Immature natural killer cell (primary cell): ENCODE data around the gene OSBPL6. TPM values are rescaled to one million over a fixed set of nuclear protein-coding genes. Genes with fewer than 3 reads are reported as not detected.

Source experiments
- DNase-seq, 3 donors: peaks; one replicate each; pipeline ENCODE4 v3.0.0; 2022; ENCODE audit warnings: mixed read lengths in 1 of 3
- H3K27ac Mint-ChIP-seq, 6 donors: one replicate each; pipeline ENCODE4 v1.8.0; 2020; ENCODE audit warnings: mixed read lengths in 6 of 6, mild to moderate bottlenecking in 5 of 6, inconsistent platforms in 4 of 6, moderate library complexity in 3 of 6
- H3K27me3 Mint-ChIP-seq, 3 donors: one replicate each; pipeline ENCODE4 v1.8.0; 2020 to 2021; ENCODE audit warnings: low read depth in 3 of 3, mild to moderate bottlenecking in 3 of 3, mixed read lengths in 3 of 3, moderate library complexity in 3 of 3, inconsistent platforms in 1 of 3
- H3K36me3 Mint-ChIP-seq, 3 donors: one replicate each; pipeline ENCODE4 v1.8.0; 2020; ENCODE audit warnings: mixed read lengths in 3 of 3, inconsistent platforms in 2 of 3, mild to moderate bottlenecking in 2 of 3
- H3K4me1 Mint-ChIP-seq, 2 donors: one replicate each; pipeline ENCODE4 v1.8.0; 2020; ENCODE audit warnings: inconsistent platforms in 2 of 2, mild to moderate bottlenecking in 2 of 2, mixed read lengths in 2 of 2, moderate library complexity in 1 of 2
- H3K4me3 Mint-ChIP-seq, 5 donors: one replicate each; pipeline ENCODE4 v1.8.0; 2020; ENCODE audit warnings: mild to moderate bottlenecking in 5 of 5, mixed read lengths in 5 of 5, inconsistent platforms in 3 of 5, moderate library complexity in 3 of 5
- H3K9me3 Mint-ChIP-seq, 6 donors: one replicate each; pipeline ENCODE4 v1.8.0; 2020; ENCODE audit warnings: mild to moderate bottlenecking in 6 of 6, mixed read lengths in 6 of 6, inconsistent platforms in 4 of 6, moderate library complexity in 3 of 6
- polyA plus RNA-seq, 3 donors: library from polyadenylated mRNA; unstranded; fragments of 300-500 nt; fragmentation: Illumina TruSeq; gene quantifications; one replicate each; pipeline ENCODE4 v1.2.3, GENCODE V29; 2021

Gene OSBPL6
- polyA plus RNA-seq, 3 donors from 2014 or later: not detected

DNA sequence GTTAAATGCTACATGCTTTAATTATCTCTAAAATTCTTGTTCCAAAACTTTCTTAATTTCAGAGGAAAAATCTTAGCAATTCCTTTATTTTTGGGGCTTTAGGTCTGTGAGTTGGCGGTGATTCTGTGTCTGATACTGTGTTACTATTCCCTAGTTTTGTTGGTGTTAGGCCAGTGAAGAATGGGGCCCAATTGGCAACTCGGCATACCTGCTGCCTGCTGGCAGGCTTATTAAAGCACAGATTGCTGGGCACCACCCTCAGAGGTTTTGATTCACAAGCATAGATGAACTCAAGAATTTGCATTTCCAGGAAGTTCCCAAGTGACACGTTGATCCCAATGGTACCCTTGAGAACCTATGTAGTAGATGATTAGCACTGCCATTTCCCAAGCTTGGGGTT, 101.6 kb downstream of the OSBPL6 start:
- Mint-ChIP-seq H3K4me3 (no peak overlapping the region), H3K9me3 (peaks cover 0 to 5% (median 0%) of the 10 kb centered on the region in 6 donors), H3K27ac (no peak overlapping the region), H3K27me3 (peaks cover 3 to 7% (median 6%) of the 10 kb centered on the region in 3 donors), H3K4me1 (no peaks in the 10 kb centered on the region), H3K36me3 (no peaks in the 10 kb centered on the region)
- no peak for DNase-seq

DNA sequence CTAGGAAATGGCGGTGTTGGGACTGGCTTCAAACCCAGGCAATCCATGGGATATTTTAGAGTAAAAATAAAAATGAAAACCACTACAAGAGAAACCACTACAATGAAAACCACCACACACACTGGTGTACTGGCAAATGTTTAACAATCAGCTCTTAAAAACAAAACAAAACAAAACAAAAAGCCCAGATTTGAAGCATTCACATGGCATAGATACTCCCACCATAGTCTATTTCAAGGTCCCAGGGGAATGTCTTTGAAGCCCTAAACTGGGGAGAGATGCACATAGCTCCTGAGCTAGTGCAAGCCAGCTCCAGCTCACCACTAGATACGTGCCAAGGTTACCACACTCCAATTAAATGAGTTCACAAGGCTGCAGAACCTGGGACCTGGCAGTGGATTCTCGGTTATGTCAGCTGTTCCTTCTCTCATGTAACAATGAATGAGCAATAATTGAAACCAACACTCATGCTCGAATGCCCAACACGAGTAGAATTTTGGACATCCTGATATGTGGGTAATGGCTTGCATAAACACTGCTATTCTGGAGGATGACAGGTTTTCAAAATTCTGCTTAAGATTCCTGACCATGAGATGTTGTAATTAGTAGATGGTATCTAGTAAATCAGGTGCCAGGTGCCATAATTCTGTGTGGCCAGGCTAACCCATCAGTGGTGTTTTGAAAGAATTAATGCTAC, 102.2 kb downstream of the OSBPL6 start:
- H3K4me1 Mint-ChIP-seq: no peaks in the 10 kb centered on the region
- H3K9me3 Mint-ChIP-seq: peaks cover 0 to 2% (median 0%) of the 10 kb centered on the region in 6 donors
- peaks cover 3 to 7% (median 7%) of the 10 kb centered on the region in 3 donors for H3K27me3 Mint-ChIP-seq
- no peak overlapping the region for H3K27ac Mint-ChIP-seq
- H3K36me3 Mint-ChIP-seq: no peaks in the 10 kb centered on the region
- no peak overlapping the region for H3K4me3 Mint-ChIP-seq
- DNase-seq: no peak

DNA sequence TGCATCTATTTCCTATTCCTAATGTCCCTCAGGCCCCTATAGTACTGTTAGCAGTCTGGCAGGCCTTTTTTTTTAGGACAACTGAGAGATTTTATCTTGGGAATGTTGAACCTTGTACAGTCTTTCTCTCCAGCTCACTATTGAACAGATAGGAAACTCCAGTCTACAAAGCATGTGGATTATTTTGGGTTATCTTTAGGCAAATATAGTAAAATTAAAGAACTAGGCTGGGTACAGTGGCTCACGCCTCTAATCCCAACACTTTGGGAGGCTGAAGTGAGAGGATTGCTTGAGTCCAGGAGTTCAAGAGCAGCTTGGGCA, 102.7 kb downstream of the OSBPL6 start:
- H3K27me3 Mint-ChIP-seq: peaks cover 3 to 8% (median 7%) of the 10 kb centered on the region in 3 donors
- peaks cover 0 to 2% (median 0%) of the 10 kb centered on the region in 6 donors for H3K9me3 Mint-ChIP-seq
- no peak for DNase-seq
- no peak overlapping the region for H3K27ac Mint-ChIP-seq
- no peaks in the 10 kb centered on the region for H3K4me1 Mint-ChIP-seq
- H3K4me3 Mint-ChIP-seq: no peak overlapping the region
- H3K36me3 Mint-ChIP-seq: no peaks in the 10 kb centered on the region

DNA sequence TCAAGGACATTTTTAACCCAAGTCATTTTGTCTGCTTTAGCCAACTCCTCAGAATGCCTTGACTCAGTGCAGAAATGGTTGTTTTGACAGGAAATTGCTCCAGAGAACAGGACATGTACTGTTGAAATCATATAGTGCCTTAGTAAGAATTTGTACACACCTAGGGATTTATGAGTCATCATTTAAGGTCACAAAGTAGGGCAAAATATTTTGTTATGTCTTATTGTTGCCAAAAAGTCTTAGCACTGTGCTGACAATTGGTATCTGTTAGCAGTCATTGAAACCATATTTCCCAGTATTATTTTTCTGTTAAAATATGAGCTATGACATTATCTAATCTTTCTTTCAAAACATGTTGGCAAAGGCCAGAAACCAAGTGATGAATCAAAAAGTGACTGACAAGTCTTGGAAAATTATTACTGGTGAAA, 104.5 kb downstream of the OSBPL6 start:
- no peak for DNase-seq
- H3K27ac Mint-ChIP-seq: no peak overlapping the region
- no peaks in the 10 kb centered on the region for H3K4me1 Mint-ChIP-seq
- H3K9me3 Mint-ChIP-seq: peaks cover 0 to 2% (median 0%) of the 10 kb centered on the region in 6 donors
- H3K36me3 Mint-ChIP-seq: no peaks in the 10 kb centered on the region
- H3K27me3 Mint-ChIP-seq: peaks cover 3 to 8% (median 7%) of the 10 kb centered on the region in 3 donors
- no peak overlapping the region for H3K4me3 Mint-ChIP-seq

DNA sequence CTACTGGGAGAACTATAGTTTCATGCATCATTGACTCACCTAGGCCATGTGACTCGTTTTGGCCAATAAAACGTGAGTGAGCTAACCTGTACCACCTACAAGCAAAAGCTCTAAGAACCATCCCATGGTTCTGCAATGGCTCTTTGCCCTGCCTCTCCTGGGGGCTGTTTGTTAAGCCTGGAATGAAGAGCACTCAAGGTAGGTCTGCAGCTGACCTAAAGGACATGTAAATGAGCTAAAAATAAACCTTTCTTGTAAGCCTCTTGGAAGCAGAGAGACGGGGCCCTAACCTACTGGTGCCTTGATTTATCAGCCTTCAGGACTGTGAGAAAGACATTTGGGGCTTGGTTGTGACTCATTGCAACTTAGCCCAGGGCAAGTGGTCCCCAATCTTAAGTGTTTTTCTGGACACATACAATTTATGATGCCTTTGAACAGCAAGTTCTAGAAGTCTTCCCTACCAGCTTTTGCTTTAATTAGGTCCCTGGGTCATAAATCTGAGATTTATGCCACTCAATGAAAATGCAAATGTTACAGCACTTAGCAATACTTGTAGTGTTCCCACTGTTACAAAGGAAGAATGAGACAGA, 107.4 kb downstream of the OSBPL6 start:
- no peak for DNase-seq
- H3K4me3 Mint-ChIP-seq: no peak overlapping the region
- no peaks in the 10 kb centered on the region for H3K36me3 Mint-ChIP-seq
- peaks cover 0 to 7% (median 4%) of the 10 kb centered on the region in 3 donors for H3K27me3 Mint-ChIP-seq
- no peaks in the 10 kb centered on the region for H3K4me1 Mint-ChIP-seq
- H3K27ac Mint-ChIP-seq: no peak overlapping the region
- H3K9me3 Mint-ChIP-seq: peaks cover 0 to 2% (median 0%) of the 10 kb centered on the region in 6 donors

DNA sequence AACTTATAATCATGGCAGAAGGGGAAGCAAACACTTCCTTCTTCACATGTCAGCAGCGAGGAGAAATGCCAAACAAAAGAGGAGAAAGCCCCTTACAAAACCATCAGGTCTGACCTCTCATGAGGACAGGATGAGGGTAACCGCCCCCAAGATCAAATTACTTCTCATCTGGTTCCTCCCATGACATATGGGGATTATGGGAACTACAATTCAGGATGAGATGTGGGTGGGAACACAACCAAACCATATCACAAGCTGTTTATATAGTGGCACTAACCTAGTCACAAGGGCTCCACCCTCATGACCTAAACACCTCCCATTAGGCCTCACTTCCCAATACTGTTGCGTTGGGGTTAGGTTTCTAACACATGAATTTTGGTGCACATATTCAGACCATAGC, 110.0 kb downstream of the OSBPL6 start:
- H3K27me3 Mint-ChIP-seq: peaks cover 2 to 5% (median 2%) of the 10 kb centered on the region in 3 donors
- no peaks in the 10 kb centered on the region for H3K9me3 Mint-ChIP-seq
- no peak for DNase-seq
- H3K36me3 Mint-ChIP-seq: no peaks in the 10 kb centered on the region
- H3K4me1 Mint-ChIP-seq: no peaks in the 10 kb centered on the region
- H3K4me3 Mint-ChIP-seq: no peak overlapping the region
- H3K27ac Mint-ChIP-seq: no peak overlapping the region

DNA sequence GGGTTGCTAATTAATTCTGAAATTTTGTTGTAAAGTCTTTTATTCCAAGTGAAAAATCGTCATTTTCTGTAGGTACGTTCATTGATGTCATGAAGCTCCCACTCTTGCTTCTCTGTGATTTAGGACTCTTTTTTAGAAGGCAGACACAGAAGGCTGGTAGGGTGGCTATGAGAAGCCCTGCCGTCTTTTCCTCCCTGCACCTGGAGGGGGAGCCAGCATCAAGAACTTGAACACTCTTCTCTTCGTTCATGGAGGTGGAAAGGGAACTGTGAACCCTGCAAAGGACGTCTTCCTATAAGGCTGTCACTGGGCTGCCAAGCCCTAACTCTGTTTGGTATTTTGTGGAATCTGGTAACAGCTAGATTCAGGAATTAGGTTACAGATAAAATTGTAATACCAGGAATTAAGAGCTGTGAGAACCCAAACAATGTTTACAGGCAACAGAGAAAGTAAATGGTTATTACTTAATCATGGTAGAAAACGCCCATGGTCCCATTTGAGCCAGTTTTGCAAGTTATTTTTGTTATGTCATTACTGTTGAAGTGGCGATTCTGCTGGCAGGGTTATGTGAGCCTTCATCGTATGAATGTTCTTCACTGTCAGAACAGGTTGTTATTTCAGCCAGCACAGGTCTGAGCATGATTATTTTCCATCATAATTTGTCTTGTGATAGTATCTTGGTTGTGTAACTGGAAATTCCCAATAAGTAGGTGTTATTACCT, 112.2 kb downstream of the OSBPL6 start:
- Mint-ChIP-seq H3K4me1 (no peaks in the 10 kb centered on the region), H3K36me3 (no peaks in the 10 kb centered on the region), H3K9me3 (no peaks in the 10 kb centered on the region), H3K27ac (no peak overlapping the region), H3K4me3 (no peak overlapping the region), H3K27me3 (peaks cover 0 to 4% (median 2%) of the 10 kb centered on the region in 3 donors)
- DNase-seq: no peak

DNA sequence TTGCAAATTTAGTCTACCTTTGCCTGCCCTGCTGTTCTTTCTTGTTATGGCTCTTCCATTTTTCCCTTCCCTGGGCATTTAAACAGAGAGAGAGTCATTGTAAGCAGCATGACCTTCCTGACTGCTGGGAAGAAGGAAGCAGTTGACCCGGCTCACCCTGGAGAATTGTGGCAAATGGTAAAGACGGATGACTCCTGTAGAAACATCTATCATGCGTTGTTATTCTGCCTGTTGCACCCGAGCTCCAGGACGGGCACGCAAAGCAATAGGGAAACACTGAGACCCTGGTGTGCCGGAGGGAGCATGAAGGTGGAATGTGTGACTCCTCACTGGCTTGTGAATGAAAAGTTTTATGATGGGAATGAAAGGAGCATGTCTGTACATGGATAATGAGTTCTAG, 113.3 kb downstream of the OSBPL6 start:
- Mint-ChIP-seq H3K27me3 (peaks cover 0 to 6% (median 0%) of the 10 kb centered on the region in 3 donors), H3K9me3 (no peaks in the 10 kb centered on the region)

DNA sequence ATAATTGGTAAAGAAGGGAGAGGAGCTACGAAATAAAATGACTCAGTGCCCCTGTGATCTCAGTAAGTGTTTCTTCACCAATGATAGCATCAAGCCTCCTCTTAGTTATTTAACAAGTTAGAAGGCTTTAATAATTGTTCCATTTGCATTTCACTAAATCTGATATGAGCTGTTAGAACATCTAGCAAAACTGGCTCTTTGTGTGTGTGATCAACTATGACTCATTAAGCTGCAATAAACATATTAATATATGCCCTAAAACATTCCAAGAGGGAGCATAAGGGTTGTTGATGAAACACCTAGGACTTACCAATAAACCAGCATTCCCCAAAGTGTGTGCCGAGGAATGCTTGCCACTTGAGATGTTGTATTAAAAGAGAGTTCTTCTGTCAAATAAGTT, 115.2 kb downstream of the OSBPL6 start:
- DNase-seq: no peak
- no peaks in the 10 kb centered on the region for H3K9me3 Mint-ChIP-seq
- no peaks in the 10 kb centered on the region for H3K4me1 Mint-ChIP-seq
- H3K4me3 Mint-ChIP-seq: no peak overlapping the region
- no peak overlapping the region for H3K27ac Mint-ChIP-seq
- peaks cover 0 to 6% (median 0%) of the 10 kb centered on the region in 3 donors for H3K27me3 Mint-ChIP-seq
- no peaks in the 10 kb centered on the region for H3K36me3 Mint-ChIP-seq

More for the DNA sequence above, 113.3 kb downstream of the OSBPL6 start:
- no peak for DNase-seq
- H3K36me3 Mint-ChIP-seq: no peaks in the 10 kb centered on the region
- H3K4me1 Mint-ChIP-seq: no peaks in the 10 kb centered on the region
- no peak overlapping the region for H3K27ac Mint-ChIP-seq
- H3K4me3 Mint-ChIP-seq: no peak overlapping the region

DNA sequence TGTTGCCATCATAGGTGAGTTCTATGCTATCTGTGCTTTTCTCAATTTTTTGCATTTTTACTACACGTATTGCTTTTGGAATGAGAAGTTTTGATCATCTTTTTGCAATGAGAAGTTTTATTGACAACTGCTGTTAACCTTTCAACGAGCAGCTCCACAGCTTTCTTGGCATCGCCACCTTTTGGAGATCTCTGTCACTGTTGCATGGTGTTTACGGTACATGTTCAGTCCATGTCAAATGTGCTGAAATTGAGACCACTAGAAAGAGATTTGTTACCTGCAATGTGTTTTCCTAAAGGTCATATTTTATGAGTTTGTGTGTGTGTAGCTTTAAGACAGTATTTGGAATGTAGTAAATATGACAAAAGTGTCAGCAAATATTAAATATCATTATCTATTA, 120.8 kb downstream of the OSBPL6 start:
- no peak overlapping the region for H3K4me3 Mint-ChIP-seq
- H3K27me3 Mint-ChIP-seq: peaks cover 0 to 4% (median 0%) of the 10 kb centered on the region in 3 donors
- no peaks in the 10 kb centered on the region for H3K9me3 Mint-ChIP-seq
- H3K27ac Mint-ChIP-seq: no peak overlapping the region
- no peak for DNase-seq
- no peaks in the 10 kb centered on the region for H3K4me1 Mint-ChIP-seq
- no peaks in the 10 kb centered on the region for H3K36me3 Mint-ChIP-seq

DNA sequence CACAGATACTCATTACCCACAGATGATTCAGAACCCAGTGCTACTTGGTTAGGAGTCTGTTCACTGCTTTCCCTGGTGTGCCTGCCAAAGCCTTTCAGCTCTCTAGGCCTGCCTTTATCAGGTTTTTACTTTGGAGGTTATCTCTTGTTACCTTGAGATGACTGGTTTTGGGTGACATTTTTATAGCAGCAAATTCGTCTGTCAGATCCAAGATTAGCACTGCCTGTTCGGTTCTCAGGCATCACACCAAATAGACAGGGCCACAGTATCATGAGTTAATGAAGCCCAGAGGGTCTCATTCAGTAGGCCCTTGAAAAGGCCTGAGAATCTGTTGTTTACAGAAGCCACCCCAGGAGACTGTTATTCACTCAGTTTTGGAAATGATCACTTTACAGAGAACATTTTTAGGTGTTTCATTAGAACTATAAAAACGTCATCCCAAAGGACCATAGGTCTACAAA, 121.2 kb downstream of the OSBPL6 start:
- no peaks in the 10 kb centered on the region for H3K9me3 Mint-ChIP-seq
- H3K36me3 Mint-ChIP-seq: no peaks in the 10 kb centered on the region
- H3K27me3 Mint-ChIP-seq: peaks cover 0 to 4% (median 0%) of the 10 kb centered on the region in 3 donors
- H3K27ac Mint-ChIP-seq: no peak overlapping the region
- no peaks in the 10 kb centered on the region for H3K4me1 Mint-ChIP-seq
- H3K4me3 Mint-ChIP-seq: no peak overlapping the region
- no peak for DNase-seq

DNA sequence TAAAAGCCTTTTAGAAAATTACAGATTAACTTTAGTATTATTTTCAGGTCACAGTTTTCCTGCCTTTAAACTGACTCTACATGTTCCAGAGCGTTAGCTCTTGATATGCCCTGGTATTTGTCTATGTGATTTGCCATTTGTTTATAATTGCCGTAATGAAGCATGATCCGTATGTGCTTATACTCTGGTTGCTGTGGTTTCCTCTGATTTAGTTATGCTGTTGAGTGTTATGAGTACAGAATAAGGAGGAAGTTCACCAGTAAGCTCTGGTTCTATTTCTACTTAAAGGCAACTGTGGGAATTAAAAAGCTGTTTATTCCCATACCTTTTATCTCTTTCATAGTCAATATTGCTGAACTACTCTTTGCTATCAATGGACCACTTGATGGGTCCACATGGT, 123.5 kb downstream of the OSBPL6 start:
- no peak for DNase-seq
- Mint-ChIP-seq H3K36me3 (no peaks in the 10 kb centered on the region), H3K9me3 (no peaks in the 10 kb centered on the region), H3K27me3 (no peaks in the 10 kb centered on the region), H3K27ac (no peak overlapping the region), H3K4me3 (no peak overlapping the region), H3K4me1 (no peaks in the 10 kb centered on the region)

DNA sequence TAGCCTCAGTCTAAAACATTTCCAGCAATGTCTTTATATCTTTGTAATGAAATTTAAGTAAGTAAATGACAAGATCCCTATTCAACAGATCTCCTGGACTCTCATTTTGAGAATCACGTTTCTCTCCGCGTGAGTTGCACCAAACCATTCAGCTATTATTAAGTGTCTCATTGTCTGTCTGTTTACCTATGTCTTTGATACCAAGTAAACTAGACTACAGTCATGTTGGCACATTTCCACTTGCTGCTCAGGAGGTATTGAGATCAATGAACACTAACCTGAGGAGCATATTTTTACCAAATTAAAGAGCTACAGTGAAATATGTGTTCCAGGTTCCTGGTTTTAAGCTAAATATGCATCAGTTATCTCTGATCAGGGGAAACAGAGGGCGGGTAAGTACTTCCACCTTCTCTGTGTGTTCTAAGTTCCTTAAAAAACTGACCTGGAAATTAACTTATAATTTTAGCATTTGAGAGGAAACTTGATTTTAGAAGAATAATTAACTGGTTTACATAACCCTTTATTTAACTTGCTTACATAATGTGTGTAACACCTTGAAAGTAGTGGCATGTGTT, 125.8 kb downstream of the OSBPL6 start:
- no peak for DNase-seq
- Mint-ChIP-seq H3K36me3 (no peaks in the 10 kb centered on the region), H3K9me3 (no peaks in the 10 kb centered on the region), H3K27me3 (peaks cover 0 to 2% (median 0%) of the 10 kb centered on the region in 3 donors), H3K4me3 (no peak overlapping the region), H3K4me1 (no peaks in the 10 kb centered on the region), H3K27ac (no peak overlapping the region)

DNA sequence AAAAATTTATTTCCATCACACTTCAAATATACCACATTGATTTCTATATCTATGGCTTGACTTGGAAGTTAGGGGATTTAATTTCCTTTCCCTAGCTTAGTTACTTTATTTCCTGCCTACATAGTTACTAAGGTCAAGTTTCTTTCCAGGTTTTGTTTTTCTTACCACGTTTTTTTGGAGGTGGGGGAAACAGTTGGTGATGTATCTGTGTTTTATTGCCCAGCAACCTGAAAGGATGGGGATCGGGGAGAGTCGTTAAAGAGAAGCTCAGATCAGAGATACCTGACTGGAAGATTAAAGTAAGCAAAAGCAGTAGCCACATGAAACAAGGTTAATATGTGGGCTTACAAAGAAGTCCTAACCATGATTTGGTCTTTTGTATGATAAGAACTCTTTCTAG, 127.8 kb downstream of the OSBPL6 start:
- Mint-ChIP-seq H3K36me3 (no peaks in the 10 kb centered on the region), H3K4me3 (no peak overlapping the region), H3K9me3 (peaks cover 0 to 2% (median 0%) of the 10 kb centered on the region in 6 donors), H3K27me3 (peaks cover 0 to 2% (median 0%) of the 10 kb centered on the region in 3 donors), H3K4me1 (no peaks in the 10 kb centered on the region), H3K27ac (no peak overlapping the region)
- no peak for DNase-seq
